Measurements from ENCODE around the gene SESTD1.

SESTD1 gene

GRCh38 chr2:179261151-179261825 lies 3.3 kb downstream of the SESTD1 start:
- Histone ChIP-seq H2BK15ac (ENCODE audit: low read depth, poor library complexity, severe bottlenecking) (no peak overlapping the region), H3K23ac (ENCODE audit: low read length in 2 of 2) (no peak overlapping the region), H2BK120ac (ENCODE audit: low read depth, low read length) (no peak overlapping the region), H3K27ac (ENCODE audit: low read length, poor library complexity, severe bottlenecking) (no peak overlapping the region), H2AFZ (ENCODE audit: low read depth, low read length) (no peak overlapping the region), H3K9ac (ENCODE audit: low read length) (no peak overlapping the region), H3K4me2 (ENCODE audit: low read length, poor library complexity, severe bottlenecking) (no peak overlapping the region), H2AK5ac (ENCODE audit: low read length, severe bottlenecking) (no peak overlapping the region), H4K91ac (ENCODE audit: low read length) (no peak overlapping the region), H2BK12ac (ENCODE audit: low read length in 2 of 2) (no peak overlapping the region), H3K18ac (ENCODE audit: low read depth in 1 of 2, low read length in 2 of 2) (no peak overlapping the region), H3K79me1 (replicated peaks; ENCODE audit: low read length, poor library complexity, severe bottlenecking) (peaks cover 2% of the 10 kb centered on the region), H3K27me3 (ENCODE audit: control insufficient read depth in 1 of 2, insufficient read depth in 1 of 2, low read length in 2 of 2) (no peaks in the 10 kb centered on the region), H2BK5ac (ENCODE audit: low read depth, low read length, poor library complexity, severe bottlenecking) (no peak overlapping the region), H3K36me3 (ENCODE audit: control insufficient read depth in 1 of 2, insufficient read depth in 2 of 2, low read depth in 1 of 2, low read length in 2 of 2) (peaks cover 0 to under 1% of the 10 kb centered on the region in 2 experiments), H3K9me3 (ENCODE audit: control insufficient read depth, low read length) (no peaks in the 10 kb centered on the region), H3K14ac (ENCODE audit: low read length in 2 of 2) (no peak overlapping the region), H3K4me1 (ENCODE audit: control insufficient read depth, insufficient read depth, low read depth, low read length) (no peaks in the 10 kb centered on the region), H3K4ac (ENCODE audit: low read depth in 1 of 2, low read length in 2 of 2) (no peak overlapping the region), H4K8ac (ENCODE audit: low read length) (no peak overlapping the region), H3K4me3 (ENCODE audit: insufficient read depth in 1 of 2, low read depth in 1 of 2, low read length in 2 of 2) (no peak overlapping the region)
- no peak for DNase-seq
- WGBS, result no CpG with 5 or more reads among the region's 2 CpGs

GRCh38 chr2:179260224-179260623 lies 4.4 kb downstream of the SESTD1 start:
- H3K14ac ChIP-seq (ENCODE audit: low read length in 2 of 2), result no peak overlapping the region
- no peak overlapping the region for H4K8ac ChIP-seq (ENCODE audit: low read length)
- no peaks in the 10 kb centered on the region for H3K4me1 ChIP-seq (ENCODE audit: control insufficient read depth, insufficient read depth, low read depth, low read length)
- H2BK15ac ChIP-seq (ENCODE audit: low read depth, poor library complexity, severe bottlenecking), result no peak overlapping the region
- no peak overlapping the region for H2BK12ac ChIP-seq (ENCODE audit: low read length in 2 of 2)
- no peak overlapping the region for H3K4me2 ChIP-seq (ENCODE audit: low read length, poor library complexity, severe bottlenecking)
- peaks cover 0 to 3% of the 10 kb centered on the region in 2 experiments for H3K36me3 ChIP-seq (ENCODE audit: control insufficient read depth in 1 of 2, insufficient read depth in 2 of 2, low read depth in 1 of 2, low read length in 2 of 2)
- H2BK120ac ChIP-seq (ENCODE audit: low read depth, low read length), result no peak overlapping the region
- H2AFZ ChIP-seq (ENCODE audit: low read depth, low read length), result no peak overlapping the region
- H2AK5ac ChIP-seq (ENCODE audit: low read length, severe bottlenecking), result no peak overlapping the region
- no peak overlapping the region for H3K4me3 ChIP-seq (ENCODE audit: insufficient read depth in 1 of 2, low read depth in 1 of 2, low read length in 2 of 2)
- H2BK5ac ChIP-seq (ENCODE audit: low read depth, low read length, poor library complexity, severe bottlenecking), result no peak overlapping the region
- no peak overlapping the region for H3K18ac ChIP-seq (ENCODE audit: low read depth in 1 of 2, low read length in 2 of 2)
- H3K23ac ChIP-seq (ENCODE audit: low read length in 2 of 2), result no peak overlapping the region
- H3K79me1 ChIP-seq (replicated peaks; ENCODE audit: low read length, poor library complexity, severe bottlenecking), result peaks cover 3% of the 10 kb centered on the region
- no peak overlapping the region for H4K91ac ChIP-seq (ENCODE audit: low read length)
- 92% methylated on average over 2 of the region's 3 CpGs for WGBS
- H3K27ac ChIP-seq (ENCODE audit: low read length, poor library complexity, severe bottlenecking), result no peak overlapping the region
- H3K9me3 ChIP-seq (ENCODE audit: control insufficient read depth, low read length), result peaks cover 10% of the 10 kb centered on the region
- no peak for DNase-seq
- H3K4ac ChIP-seq (ENCODE audit: low read depth in 1 of 2, low read length in 2 of 2), result no peak overlapping the region
- H3K9ac ChIP-seq (ENCODE audit: low read length), result no peak overlapping the region
- H3K27me3 ChIP-seq (ENCODE audit: control insufficient read depth in 1 of 2, insufficient read depth in 1 of 2, low read length in 2 of 2), result no peaks in the 10 kb centered on the region

GRCh38 chr2:179255129-179255528 lies 9.5 kb downstream of the SESTD1 start:
- peaks cover 0 to 3% of the 10 kb centered on the region in 2 experiments for H3K36me3 ChIP-seq (ENCODE audit: control insufficient read depth in 1 of 2, insufficient read depth in 2 of 2, low read depth in 1 of 2, low read length in 2 of 2)
- H2BK15ac ChIP-seq (ENCODE audit: low read depth, poor library complexity, severe bottlenecking), result no peak overlapping the region
- peaks cover 3% of the 10 kb centered on the region for H3K4me1 ChIP-seq (ENCODE audit: control insufficient read depth, insufficient read depth, low read depth, low read length)
- H3K27me3 ChIP-seq (ENCODE audit: control insufficient read depth in 1 of 2, insufficient read depth in 1 of 2, low read length in 2 of 2), result no peaks in the 10 kb centered on the region
- H3K4me2 ChIP-seq (ENCODE audit: low read length, poor library complexity, severe bottlenecking), result peak overlapping the region; percentile 25
- H3K9me3 ChIP-seq (ENCODE audit: control insufficient read depth, low read length), result peaks cover 10% of the 10 kb centered on the region
- H4K91ac ChIP-seq (ENCODE audit: low read length), result no peak overlapping the region
- no CpG with 5 or more reads among the region's 1 CpG for WGBS
- no peak for DNase-seq
- no peak overlapping the region for H3K27ac ChIP-seq (ENCODE audit: low read length, poor library complexity, severe bottlenecking)
- no peak overlapping the region for H2AFZ ChIP-seq (ENCODE audit: low read depth, low read length)
- no peak overlapping the region for H2BK12ac ChIP-seq (ENCODE audit: low read length in 2 of 2)
- H3K9ac ChIP-seq (ENCODE audit: low read length), result no peak overlapping the region
- no peak overlapping the region for H3K4me3 ChIP-seq (ENCODE audit: insufficient read depth in 1 of 2, low read depth in 1 of 2, low read length in 2 of 2)
- H2BK5ac ChIP-seq (ENCODE audit: low read depth, low read length, poor library complexity, severe bottlenecking), result no peak overlapping the region
- H3K79me1 ChIP-seq (replicated peaks; ENCODE audit: low read length, poor library complexity, severe bottlenecking), result peaks cover 17% of the 10 kb centered on the region
- H3K14ac ChIP-seq (ENCODE audit: low read length in 2 of 2), result no peak overlapping the region
- no peak overlapping the region for H2BK120ac ChIP-seq (ENCODE audit: low read depth, low read length)
- no peak overlapping the region for H2AK5ac ChIP-seq (ENCODE audit: low read length, severe bottlenecking)
- H3K23ac ChIP-seq (ENCODE audit: low read length in 2 of 2), result no peak overlapping the region
- H4K8ac ChIP-seq (ENCODE audit: low read length), result no peak overlapping the region
- no peak overlapping the region for H3K4ac ChIP-seq (ENCODE audit: low read depth in 1 of 2, low read length in 2 of 2)
- H3K18ac ChIP-seq (ENCODE audit: low read depth in 1 of 2, low read length in 2 of 2), result no peak overlapping the region

- H2AK5ac ChIP-seq (ENCODE audit: low read length, severe bottlenecking), result no peak overlapping the region
Measured at GRCh38 chr2:179253226-179253625, 11.4 kb downstream of the SESTD1 start.

More at GRCh38 chr2:179253226-179253625, 11.4 kb downstream of the SESTD1 start:
- no peak overlapping the region for H3K4me3 ChIP-seq (ENCODE audit: insufficient read depth in 1 of 2, low read depth in 1 of 2, low read length in 2 of 2)
- no peak overlapping the region for H3K18ac ChIP-seq (ENCODE audit: low read depth in 1 of 2, low read length in 2 of 2)
- H3K14ac ChIP-seq (ENCODE audit: low read length in 2 of 2), result no peak overlapping the region
- H3K27ac ChIP-seq (ENCODE audit: low read length, poor library complexity, severe bottlenecking), result no peak overlapping the region
- no peak overlapping the region for H2BK5ac ChIP-seq (ENCODE audit: low read depth, low read length, poor library complexity, severe bottlenecking)
- no peak overlapping the region for H2BK12ac ChIP-seq (ENCODE audit: low read length in 2 of 2)
- H3K4me1 ChIP-seq (ENCODE audit: control insufficient read depth, insufficient read depth, low read depth, low read length), result peaks cover 3% of the 10 kb centered on the region
- no peak overlapping the region for H3K4ac ChIP-seq (ENCODE audit: low read depth in 1 of 2, low read length in 2 of 2)
- no peak overlapping the region for H3K4me2 ChIP-seq (ENCODE audit: low read length, poor library complexity, severe bottlenecking)
- H4K91ac ChIP-seq (ENCODE audit: low read length), result no peak overlapping the region
- peaks cover 10% of the 10 kb centered on the region for H3K9me3 ChIP-seq (ENCODE audit: control insufficient read depth, low read length)
- H3K23ac ChIP-seq (ENCODE audit: low read length in 2 of 2), result no peak overlapping the region
- H2BK15ac ChIP-seq (ENCODE audit: low read depth, poor library complexity, severe bottlenecking), result no peak overlapping the region
- no peak overlapping the region for H2AFZ ChIP-seq (ENCODE audit: low read depth, low read length)
- H3K9ac ChIP-seq (ENCODE audit: low read length), result peak overlapping the region; percentile 24
- no peak overlapping the region for H4K8ac ChIP-seq (ENCODE audit: low read length)
- H2BK120ac ChIP-seq (ENCODE audit: low read depth, low read length), result no peak overlapping the region
- H3K27me3 ChIP-seq (ENCODE audit: control insufficient read depth in 1 of 2, insufficient read depth in 1 of 2, low read length in 2 of 2), result no peaks in the 10 kb centered on the region
- WGBS, result no CpG with 5 or more reads among the region's 1 CpG
- DNase-seq, result no peak
- H3K79me1 ChIP-seq (replicated peaks; ENCODE audit: low read length, poor library complexity, severe bottlenecking), result peaks cover 15% of the 10 kb centered on the region
- peaks cover 0 to 3% of the 10 kb centered on the region in 2 experiments for H3K36me3 ChIP-seq (ENCODE audit: control insufficient read depth in 1 of 2, insufficient read depth in 2 of 2, low read depth in 1 of 2, low read length in 2 of 2)
